Esophagus muscularis mucosa (tissue), 3 donors: ENCODE results near the gene IGFBP6.

ENCODE experiments used
- POLR2AphosphoS5 ChIP-seq, 2 donors: sonication (generic); formaldehyde crosslinking; IDR thresholded peaks; one replicate each; pipeline ENCODE4 v1.6.1; 2017; ENCODE audit warnings: antibody characterized with exemption in 2 of 2
- TF ChIP-seq, protein P1 (sequence below), 3 experiments: fragments of 200-600 bp in 2 of 3; fragments of 450-650 bp in 1 of 3; sonication (generic) in 2 of 3; IDR thresholded peaks; one replicate each; pipeline ENCODE4 v1.5.1; 2017 to 2019; ENCODE audit warnings: antibody characterized with exemption in 3 of 3, mild to moderate bottlenecking in 2 of 3, moderate library complexity in 1 of 3

DNA sequence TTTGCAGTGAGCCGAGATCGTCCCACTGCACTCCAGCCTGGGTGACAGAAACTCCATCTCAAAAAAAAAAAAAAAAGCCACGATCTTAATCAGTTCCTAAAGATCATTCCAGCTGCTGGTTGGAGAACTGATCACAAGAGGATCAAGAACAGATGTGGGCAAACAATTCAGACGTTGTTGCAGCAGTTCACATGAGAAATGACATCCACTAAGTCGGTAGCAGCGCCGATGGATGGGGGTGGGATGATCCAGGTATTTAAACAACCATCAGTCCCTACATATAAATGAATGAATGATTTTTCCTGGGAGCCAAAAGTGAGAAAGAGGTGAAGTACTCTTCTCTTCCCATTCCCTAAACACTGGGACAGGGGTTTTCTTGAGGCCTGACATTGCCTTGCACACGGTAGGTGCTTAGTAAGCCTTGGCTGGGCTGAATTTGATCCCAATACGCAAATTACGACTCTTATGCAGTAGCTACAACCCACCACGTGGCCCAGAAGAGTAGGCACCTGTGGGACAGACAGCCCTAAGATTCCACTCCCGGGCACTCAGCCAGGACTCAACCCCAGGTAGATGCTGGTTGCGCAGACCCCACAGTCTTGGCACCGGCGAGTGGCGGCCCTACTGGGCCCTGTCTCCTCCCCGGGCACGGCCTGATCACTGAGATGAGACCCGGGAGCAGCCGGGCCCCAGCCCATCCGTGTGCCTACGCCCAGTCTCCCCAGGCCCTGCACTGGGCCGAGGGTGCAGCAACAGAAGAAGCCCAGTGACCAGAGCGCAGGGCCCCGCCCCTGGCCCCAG, 18.8 kb upstream of the IGFBP6 start:
- TF ChIP-seq, protein P1, sequence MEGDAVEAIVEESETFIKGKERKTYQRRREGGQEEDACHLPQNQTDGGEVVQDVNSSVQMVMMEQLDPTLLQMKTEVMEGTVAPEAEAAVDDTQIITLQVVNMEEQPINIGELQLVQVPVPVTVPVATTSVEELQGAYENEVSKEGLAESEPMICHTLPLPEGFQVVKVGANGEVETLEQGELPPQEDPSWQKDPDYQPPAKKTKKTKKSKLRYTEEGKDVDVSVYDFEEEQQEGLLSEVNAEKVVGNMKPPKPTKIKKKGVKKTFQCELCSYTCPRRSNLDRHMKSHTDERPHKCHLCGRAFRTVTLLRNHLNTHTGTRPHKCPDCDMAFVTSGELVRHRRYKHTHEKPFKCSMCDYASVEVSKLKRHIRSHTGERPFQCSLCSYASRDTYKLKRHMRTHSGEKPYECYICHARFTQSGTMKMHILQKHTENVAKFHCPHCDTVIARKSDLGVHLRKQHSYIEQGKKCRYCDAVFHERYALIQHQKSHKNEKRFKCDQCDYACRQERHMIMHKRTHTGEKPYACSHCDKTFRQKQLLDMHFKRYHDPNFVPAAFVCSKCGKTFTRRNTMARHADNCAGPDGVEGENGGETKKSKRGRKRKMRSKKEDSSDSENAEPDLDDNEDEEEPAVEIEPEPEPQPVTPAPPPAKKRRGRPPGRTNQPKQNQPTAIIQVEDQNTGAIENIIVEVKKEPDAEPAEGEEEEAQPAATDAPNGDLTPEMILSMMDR (IDR thresholded peaks at IDR 0.05), result no peak
- no peak for TF ChIP-seq POLR2AphosphoS5 (IDR thresholded peaks at IDR 0.05)
